SKM-1 treated with dmso at 0.1 percent for 144 hours (cell line): ENCODE measurements around the gene GLCCI1.

ENCODE experiments used
- DNase-seq: peaks from one replicate; lab custom pipeline; 2025; ENCODE audit not compliant: unreplicated experiment; lab: John Stamatoyannopoulos, UW

Gene GLCCI1

DNA sequence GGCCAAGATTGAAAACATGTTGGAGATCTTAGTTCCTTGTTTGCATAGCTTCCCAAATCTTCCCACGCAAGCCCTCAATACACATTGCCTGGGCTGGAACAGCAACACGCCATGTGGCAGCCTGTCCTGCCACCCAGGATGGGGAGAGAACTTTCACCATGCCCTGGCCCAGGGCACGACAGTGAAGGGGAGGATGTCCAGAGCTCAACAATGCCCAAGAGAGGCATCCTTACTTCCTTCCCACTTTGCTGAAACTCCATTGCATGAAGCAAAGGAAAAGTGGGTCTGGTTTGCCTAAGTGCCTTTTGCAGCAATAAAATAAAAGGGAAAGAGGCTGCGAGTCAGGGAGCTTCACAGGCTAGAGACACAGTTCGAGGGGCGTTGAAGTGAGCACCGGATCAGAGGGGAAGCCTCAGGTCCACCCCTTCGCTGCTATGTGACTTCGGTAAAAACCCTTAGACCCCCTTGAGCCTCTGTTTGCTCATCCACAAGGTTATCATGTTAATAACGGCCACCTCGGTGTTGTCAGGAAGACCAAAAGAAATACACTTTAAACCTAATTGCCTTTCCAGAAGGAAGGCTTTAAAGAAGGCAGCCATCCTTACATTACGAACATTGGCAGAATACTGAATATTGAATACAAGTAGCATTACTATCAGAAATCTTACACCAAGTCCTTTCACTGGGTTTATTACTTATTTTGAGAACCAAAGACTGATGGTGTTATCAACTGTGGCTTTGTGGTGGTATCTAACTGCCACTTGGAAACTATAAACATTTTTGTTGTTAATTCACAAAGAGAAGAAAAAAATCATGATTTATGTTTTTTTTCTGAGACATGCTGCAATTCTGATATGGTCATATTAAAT, 160.1 kb downstream of the GLCCI1 start:
- no peak for DNase-seq

DNA sequence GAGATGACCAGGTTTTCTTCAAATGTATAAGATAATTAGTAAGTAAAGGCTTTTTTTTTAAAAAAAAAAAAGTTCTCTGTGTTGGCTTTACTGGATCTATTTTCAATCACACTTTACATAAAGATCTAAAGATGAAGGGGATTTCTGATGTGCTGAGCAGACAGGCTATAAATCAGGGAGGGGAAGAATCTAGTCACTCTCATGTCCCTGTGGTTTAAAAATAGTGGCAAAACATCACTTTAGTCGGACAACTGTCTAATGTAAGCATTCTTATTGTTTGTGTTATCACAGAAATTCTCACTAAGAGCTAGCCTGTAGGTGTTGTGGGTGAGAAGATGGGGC, 160.7 kb downstream of the GLCCI1 start:
- DNase-seq: no peak

DNA sequence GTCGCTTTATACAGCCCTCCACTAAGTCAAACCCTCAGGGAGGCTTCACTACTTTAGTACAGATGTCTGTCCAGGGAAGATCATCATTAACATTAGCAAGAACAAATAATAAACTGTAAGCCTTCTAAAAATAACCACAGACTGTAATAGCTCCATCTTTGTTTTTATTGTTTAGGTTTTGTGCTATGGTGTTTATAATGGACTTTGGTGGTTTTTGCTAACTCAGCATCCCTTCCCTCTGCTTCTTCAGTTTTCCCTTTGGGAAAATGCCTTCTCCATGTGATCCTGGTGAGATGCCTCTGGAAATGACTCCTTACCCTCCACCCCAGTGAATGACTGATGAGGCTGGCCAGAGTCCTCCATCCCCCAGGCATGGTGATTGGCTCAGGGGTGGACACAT, 162.1 kb downstream of the GLCCI1 start:
- no peak for DNase-seq

DNA sequence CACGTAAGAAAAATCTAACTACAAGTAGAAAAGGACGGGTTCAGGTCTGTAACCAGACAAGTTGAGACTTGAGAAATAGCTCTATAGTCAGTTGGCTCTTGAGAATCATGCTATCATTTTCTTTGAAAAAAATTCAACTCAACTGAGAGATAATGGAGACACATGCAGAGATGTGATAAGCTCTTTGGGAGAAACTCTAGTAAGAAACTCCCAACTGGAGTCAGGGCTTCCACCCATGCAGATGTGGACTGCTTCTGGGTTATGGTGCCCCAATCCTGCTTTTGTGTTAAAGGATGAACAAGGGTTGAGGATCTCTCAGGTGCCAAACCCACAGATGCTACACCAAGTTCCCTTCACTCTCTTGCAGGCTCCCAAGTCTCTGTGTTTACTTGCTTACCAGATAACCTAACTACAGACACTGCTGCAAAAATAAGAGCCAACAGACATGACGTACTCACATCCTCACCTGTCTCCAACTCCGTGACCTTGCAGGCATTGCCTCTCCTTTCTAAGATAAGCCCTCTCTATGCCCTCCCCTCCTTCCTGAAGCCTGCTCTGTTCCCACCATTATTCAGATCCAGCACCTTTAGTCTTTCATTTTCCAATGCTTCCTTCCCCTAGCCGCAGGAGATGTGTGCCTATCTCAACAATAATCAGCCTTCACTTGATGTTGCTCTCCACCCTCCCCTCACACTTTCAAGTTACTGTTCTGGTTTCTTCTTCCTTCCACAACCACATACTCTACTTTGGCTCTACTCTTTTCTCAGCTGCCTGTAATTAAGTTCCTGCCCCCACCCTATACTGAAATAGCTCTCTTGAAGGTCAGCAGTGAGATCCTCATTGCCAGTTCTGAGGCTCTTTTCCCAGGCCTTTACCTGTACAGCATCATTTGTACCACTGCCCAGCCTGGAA, 163.4 kb downstream of the GLCCI1 start:
- peak; percentile 22 for DNase-seq

DNA sequence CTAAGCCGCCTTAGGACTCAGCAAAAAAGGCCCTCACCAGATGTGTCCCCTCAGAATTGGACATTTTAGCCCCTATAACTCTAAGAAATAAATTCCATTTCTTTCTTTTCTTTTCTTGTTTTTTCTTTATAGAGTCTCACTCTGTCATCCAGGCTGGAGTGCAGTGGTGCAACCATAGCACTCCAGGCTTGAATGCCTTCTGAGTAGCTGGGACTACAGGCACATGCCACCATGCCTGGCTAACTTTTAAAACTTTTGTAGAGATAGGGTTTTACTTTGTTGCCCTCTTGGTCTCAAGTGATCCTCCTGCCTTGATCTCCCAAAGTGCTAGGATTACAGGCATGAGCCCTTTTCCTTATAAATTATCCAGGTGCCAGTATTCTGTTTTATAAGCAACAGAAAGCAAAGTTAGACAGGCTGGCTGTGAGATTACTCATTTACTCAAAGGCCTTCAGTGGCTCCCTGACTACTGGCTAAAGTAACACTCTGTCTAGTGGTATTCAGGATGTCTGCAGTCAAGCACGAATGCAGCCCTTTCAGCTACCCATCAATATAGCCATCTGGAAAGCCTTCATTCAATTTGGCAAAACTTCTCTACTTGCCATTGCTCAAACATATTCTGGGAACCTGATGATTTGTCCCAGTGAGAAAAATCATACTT, 164.7 kb downstream of the GLCCI1 start:
- no peak for DNase-seq

DNA sequence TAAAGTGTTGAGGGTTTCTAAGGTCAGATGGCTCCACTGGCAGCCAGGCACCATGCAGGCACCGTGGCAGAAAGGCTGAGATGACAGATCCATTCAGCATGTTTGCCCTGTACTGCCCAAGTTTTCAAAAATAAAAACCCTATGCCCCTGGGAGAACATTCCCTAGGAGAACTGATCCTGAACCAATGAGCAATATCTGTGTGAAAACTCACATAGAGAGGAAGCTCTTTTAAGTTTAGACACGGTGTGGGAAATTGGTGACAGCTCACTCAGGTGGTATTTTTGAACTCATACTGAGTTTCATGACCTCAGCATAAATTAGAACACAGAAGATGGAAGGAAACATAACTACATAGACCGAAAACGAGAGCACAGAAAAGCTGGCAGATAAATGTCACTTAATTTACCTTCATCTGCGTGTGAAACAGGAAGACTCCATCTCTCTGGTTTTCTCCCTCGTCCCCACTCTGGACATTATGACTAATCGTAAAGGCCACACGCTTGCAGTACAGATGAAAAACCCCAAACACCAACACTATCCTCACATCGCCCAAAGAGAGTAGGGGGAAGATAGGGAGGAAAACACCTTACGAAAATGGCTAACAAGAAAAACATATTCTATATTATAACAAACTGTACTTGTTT, 165.6 kb downstream of the GLCCI1 start:
- DNase-seq: no peak

DNA sequence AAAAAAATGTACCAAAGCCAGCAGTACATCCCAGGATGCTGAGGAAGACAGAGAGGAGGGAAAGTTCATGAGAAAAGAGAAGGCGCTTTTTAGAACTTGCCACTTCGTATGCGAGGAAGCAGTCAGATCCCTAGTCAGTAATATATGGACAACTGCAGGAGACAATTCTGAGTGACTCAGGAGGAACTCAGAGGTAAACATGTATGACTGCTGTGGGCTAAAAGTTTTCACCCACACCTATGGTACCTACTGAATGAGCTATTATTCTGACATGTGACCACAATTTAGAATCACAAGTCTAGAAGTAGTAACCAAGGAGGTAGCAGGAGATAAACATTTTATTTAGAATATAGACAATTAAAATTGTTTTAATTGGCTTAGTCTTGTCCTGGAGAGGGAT, 166.8 kb downstream of the GLCCI1 start:
- DNase-seq: no peak

DNA sequence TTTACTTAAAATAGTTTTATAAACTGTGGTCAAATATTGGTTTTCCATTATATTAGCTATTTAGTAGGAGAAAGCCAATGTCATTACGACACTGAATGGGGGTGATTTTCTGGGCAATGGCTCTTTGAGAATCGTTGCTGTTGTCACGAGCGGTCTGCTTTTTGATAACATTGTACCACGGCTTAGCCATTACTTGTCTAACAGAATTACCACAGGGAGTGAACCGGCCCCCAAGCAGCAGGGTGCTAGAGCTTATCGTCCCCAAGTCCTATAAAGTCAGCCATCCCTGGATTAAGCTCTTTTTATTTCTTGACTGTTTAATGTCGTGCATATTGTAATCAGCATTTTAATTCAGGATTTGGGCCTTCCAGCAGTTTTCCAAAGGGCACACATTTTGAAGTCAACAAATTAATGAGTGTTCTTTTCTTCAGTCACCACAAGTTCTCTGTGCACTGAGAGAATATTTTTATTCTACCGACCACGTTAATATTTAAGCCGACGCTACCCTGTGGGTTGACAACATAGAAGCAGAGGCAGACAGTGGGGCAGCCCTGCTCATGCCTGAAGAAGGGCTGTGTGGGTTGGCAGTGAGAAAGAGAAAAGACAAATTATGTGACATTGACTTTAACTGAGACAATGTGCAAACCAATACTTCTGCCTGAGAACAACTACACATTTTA, 167.6 kb downstream of the GLCCI1 start:
- no peak for DNase-seq
